Measurements from ENCODE around the gene CALM3.
A peak's percentile ranks its signal among the peaks of the same experiment; 100 is the strongest.
"Not testable (repeated sequence)": the region's sequence is repeated elsewhere in the genome, so short reads cannot be mapped to it uniquely, and the experiment has no call there.

The CALM3 gene

DNA sequence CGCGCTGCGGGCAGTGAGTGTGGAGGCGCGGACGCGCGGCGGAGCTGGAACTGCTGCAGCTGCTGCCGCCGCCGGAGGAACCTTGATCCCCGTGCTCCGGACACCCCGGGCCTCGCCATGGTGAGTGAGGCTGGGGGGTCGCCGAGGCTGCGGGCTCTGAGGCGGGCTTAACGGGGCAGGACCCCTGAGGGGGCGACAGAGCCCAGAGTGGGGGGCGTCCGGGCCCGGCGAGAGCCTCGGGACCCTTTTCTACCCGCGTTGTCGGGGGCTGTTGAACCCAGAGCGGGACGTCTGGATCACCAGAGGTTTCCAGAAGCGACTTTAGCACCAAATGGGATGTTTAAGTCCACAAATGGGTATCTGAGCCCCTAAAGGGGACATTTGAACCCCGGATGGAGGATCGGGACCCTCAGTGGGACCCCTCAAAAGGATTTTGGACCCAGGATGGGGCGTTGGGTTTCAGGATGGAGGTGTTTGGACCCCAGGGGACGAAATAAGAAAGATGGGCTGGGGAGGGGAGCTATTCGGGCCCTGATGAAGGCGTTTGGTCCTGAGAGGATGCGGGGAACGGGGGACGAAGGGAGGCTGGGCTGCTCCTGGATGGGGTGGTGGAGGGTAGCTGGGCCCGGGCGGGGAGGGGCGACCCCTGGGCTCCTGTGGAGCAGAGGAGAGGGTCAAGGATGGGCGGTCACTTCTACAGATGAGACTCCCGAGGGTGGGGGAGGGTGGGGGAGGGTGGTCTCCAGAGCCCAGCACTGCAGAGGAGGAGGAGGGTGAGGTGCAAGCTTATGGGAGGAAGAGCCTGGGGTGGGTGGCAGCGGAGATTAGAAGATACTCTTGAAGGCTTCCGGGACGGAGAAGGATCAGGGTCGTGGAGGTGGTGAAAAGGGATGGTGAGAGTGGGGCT is at the start of gene CALM3:
Gene CALM3 (plus strand): TSS at position 13 of the 907 bp plus-strand sequence. CDS start 105 bp downstream, at position 118.
- no peak for DNase-seq

DNA sequence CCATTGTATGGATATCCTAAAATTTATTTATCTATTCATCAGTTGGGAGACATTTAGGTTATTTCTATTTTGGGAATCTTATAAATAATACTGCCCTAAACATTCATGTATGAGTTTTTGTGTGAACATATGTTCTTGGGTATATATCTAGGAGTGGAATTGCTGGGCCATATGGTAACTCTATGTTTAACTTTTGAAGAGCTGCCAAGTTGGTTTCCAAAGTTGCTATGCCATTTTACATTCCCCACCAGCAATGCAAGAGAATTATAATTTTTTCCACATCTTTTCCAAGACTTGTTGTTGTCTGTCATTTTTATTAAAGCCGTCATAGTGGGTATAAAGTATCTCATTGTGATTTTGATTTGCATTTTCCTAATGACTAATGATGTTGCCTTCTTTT is 48.2 kb upstream of the CALM3 start:
- DNase-seq: no peak

DNA sequence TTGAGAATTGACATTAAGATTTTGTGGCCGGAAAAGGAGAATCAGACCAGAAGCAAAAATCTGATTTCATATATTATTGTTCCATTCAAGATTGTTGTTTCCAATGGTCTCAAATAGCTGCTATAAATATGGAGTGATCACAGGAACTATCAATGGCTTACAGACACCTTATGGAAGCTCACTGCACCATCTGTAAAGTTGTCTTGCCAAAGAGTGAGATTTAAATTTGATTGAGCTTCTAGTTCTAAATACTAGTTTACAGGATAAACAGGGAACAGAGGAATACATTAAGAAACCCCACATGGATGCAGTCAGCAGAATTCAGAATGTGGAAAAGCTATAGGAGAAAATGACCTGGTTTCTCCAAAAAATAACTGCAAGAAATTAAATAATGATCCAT is 47.0 kb upstream of the CALM3 start:
- DNase-seq: no peak

DNA sequence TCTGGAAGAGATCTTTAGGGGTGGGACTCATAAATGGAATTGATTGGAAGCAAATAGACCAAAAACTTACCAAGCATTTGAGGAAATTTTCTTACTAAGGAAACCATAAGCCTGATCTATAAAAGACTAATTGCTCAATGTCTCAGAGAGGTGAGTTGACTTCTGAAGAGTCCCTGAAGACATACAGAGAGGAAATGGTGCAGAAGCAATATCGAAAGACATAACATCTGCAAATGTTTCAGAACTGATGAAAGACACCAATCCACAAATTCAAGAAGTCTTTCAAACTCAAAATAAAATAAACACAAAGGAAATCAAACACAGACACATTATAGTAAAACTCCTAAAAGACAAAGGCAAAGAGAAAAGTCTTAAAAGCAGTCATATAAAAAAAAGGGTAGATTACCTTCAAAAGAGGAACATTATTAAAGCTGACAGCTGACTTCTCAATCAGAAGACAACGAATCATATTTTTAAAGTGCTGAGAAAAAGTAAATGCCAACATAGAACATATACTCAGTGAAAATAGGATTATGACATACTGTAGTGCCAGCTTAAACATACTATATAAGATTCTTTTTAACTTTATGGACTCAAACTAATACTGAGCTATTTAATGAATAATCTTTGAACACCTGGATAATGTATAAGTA is 45.4 kb upstream of the CALM3 start:
- DNase-seq: no peak

DNA sequence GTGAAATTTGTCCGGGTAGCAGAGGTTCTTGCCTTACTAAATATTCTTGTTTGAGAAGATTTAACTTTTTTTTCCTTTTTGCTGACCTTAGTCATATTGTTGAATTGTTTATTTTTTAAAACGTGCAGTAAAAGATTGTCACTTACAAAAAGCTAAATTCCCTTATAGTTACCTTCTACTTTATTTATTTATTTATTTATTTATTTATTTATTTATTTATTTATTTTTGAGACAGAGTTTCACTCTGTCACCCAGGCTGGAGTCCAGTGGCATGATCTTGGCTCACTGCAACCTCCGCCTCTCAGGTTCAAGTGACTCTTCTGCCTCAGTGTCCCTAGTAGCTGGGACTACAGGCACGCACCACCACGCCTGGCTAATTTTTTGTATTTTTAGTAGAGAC is 44.7 kb upstream of the CALM3 start:
- not testable (repeated sequence) for DNase-seq

DNA sequence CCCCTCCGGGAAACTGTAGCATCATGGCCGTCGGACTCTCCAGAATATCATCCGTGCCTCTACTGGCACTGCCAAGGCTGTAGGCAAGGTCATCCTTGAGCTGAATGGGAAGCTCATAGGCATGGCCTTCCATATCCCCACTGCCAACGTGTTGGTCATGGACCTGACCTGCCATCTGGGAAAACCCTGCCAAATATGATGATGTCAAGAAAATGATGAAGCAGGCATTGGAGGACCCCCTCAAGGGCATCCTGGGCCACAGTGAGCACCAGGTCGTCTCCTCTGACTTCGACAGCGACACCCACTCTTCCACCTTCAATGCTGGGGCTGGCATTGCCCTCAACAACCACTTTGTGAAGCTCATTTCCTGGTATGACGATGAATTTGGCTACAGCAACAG is 41.9 kb upstream of the CALM3 start:
- no peak for DNase-seq

DNA sequence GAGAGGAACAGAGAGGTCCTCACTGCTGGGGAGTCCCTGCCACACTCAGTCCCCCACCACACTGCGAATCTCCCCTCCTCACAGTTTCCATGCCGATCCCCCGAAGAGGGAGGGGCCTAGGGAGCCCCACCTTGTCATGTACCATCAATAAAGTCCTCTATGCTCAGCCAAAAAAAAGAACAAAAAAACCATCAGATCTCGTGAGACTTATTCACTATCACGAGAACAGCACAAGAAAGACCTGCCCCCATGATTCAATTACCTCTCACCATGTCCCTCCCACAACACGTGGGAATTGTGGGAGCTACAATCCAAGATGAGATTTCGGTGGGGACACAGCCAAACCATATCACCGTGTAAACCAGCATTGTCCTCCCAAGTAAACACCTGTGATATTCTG is 41.5 kb upstream of the CALM3 start:
- DNase-seq: not testable (repeated sequence)

DNA sequence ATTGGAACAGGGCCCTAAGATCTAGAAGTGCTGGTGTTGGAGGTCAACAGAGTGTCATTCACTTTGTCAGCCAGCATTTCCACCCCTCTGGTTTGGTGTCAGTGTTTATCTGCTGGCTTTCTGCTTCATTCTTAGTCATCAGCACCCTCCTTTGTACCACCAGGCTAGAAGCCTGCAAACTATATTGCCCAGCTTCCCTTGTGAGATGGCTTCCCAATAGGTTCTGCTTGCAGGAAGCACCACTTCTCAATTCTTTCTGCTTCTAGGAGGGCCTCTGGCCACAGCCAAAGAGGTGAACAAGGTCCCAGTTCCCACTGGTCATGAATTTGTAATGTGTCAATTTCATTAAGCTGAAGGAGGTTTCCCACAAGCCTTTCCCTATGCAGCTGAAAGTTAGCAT is 36.4 kb upstream of the CALM3 start:
- DNase-seq: no peak

DNA sequence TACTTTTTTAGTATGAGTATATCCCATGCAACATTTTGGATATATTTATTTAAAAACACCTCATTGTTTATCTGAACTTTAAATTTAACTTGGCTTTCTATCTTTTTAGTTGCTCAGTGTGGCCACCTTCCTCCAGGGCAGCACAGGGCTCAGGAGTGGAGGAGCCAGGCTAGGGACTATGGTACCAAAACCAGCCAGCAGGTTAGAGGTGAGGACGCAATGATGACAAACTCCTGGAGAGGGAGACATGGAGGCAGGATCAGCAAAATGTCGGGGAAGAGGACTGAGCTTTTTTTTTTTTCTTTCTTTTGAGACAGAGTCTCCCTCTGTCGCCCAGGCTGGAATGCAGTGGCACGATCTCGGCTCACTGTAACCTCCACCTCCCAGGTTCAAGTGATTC is 29.6 kb upstream of the CALM3 start:
- no peak for DNase-seq

DNA sequence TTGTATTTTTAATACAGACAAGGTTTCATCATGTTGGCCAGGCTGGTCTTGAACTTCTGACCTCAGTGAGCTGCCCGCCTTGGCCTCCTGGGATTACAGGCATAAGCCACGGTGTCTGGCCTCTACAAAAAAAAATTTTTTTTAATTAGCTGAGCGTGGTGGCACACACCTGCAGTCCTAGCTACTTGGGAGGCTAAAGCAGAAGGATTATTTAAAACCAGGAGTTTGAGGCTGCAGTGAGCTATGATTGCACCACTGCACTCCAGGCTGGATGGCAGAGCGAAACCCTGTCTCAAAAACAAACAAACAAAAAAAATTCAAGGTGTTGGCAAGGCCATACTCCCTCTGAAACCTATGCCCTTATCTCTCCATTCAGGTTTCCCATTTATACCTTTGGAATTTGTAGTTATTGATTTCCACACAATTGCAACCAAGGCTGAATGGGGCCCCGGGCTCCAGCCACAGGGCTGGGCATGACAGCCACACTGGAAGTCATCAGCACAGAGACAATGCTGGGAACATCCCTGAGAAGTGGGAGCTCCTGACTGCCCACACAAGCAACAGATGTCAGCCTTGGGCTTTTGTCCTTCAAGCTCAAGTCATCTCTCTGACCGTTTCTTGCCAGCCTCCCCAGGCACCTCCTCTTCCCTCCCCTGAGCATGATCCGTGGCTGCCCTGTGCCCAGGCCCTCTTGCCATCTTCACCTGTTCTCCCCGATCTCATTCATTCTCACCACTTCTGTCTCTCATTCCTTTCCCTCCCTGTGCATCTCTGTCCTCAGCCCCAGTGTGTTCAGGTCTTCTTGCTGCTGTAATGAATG is 27.2 kb upstream of the CALM3 start:
- DNase-seq: no peak

DNA sequence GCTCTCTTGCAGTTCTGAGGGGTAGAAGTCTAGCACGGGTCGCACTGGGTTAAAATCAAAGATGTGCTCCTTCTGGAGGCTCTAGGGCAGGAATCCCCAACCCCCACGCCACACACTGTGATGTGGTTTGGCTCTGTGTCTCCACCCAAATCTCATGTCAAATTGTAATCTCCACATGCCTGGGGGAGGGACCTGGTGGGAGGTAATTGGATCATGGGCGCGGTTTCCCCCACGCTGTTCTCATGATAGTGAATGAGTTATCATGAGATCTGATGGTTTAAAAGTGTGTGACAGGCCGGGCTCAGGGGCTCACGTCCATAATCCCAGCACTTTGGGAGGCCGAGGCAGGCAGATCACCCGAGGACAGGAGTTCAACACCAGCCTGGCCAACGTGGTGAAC is 26.6 kb upstream of the CALM3 start:
- DNase-seq: peak; percentile 16

DNA sequence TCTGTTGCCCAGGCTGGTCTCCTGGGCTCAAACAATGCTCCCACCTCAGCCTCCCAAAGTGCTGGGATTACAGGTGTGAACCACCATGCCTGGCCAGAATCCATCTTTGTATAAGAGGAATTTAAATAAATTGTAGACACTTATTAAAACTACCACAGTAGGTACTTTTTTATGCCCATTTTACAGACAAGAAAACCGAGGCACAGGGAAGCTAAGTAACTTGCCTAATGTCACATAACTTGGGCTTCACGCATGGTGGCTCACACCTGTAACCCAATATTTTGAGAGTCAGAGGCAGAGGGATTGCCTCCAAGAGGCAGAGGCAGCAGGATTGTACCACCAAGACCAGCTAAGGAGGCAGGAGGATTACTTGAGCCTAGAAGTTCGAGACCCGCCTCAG is 22.7 kb upstream of the CALM3 start:
- DNase-seq: no peak

DNA sequence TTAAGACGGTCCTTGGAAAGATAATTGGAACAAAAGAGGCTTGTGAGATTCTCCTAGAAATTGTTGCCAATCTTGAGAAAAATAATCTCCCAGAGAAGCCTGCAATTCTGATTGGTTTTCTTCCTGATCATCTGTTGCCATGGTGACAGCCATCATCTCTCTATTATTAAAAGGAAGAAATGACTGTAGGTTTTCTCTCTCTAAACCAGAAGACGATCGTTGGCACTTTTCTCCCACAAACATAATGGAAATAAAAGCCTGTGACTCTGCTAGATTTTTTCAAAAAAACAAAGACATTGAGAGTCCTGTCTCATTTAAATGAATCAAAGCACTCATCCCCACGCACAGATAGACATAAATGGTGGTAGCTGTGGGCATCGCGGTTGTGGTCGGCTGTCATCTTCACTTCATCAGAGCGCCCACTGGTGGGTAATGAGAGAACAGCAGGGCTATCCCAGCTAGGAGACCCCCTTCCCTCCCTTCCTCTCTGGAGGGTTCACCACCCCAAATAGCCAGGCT is 21.7 kb upstream of the CALM3 start:
- no peak for DNase-seq

DNA sequence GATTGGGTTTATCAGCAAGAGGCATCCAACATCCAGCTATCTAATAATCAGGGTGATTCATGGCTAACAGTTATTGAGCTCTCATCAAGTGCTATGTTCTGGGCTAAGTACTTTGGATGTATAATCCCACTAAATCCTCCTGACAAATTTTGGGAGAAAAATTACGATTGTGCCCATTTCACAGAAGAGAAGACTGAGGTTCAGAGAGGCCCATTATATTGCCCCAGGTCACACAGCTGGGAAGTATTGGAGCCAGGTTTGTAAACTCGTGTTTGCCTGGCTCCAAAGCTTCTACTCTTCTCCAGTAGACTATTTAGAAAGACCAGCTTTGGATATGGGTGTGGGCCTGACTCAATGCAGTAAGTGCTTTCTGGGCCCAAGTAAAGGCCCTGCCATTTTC is 20.9 kb upstream of the CALM3 start:
- no peak for DNase-seq

DNA sequence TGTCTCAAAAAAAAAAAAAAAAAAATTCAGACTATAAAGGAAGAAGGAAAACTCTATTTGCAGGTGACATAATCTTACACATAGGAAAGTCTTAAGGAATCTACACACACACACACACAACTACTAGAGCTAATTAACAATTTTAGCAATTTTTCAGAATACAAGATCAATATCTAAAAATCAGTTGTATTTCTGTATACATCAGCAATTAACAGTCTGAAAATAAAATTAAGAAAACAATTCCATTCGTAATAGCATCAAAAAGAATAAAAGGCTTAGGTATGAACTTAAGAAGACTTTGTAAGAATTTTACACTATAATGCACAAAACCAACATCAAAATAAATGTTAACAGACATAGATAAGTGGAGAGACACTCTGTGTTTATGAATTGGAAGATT is 15.6 kb upstream of the CALM3 start:
- DNase-seq: no peak

DNA sequence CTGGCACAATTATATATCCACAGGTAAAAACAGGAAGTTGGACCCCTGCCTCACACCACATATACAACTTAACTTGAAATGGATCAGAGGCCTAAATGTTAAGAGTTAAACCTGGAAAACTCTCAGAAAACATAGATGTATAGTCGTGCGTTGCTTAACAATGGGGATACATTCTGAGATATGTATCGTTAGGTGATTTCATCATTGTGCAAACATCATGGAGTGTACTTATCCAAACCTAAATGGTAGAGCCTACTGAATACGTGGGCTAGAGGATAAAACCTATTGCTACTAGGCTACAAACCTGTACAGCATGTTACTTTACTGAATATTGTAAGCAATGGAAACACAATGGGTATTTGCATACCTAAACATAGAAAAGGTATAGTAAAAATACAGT is 14.8 kb upstream of the CALM3 start:
- DNase-seq: no peak

DNA sequence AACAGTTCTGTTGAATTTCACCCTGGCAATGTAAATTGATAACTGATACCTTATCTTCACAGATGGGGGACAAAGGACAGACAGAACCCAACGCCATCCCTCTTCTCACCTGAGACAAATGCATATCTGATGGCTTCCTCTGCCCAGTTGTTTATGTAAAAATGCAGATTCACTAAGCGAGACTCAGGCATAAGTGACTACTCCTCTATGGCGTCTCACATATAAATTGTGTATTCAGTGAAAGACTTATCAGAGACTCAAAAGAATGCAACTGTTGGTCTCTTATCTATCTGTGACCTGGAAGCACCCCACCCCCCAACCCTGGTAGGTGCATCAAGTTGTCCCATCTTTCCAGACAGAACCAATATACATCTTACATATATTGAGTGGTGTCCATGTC is 13.3 kb upstream of the CALM3 start:
- no peak for DNase-seq

DNA sequence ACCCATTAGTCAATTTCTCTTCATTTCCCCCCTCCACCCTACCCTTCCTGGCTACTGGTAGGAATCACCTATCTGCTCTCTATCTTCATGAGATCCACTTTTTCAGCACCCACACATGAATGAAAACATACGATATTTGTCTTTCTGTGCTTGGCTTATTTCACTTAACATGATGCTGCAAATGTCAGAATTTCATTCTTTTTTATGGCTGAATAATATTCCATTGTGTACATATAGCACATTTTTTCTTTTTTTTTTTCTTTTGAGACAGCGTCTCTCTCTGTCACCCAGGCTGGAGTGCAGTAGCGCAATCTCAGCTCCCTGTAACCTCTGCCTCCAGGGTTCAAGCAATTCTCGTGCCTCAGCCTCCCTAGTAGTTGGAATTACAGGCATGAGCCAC is 9.9 kb upstream of the CALM3 start:
- no peak for DNase-seq

DNA sequence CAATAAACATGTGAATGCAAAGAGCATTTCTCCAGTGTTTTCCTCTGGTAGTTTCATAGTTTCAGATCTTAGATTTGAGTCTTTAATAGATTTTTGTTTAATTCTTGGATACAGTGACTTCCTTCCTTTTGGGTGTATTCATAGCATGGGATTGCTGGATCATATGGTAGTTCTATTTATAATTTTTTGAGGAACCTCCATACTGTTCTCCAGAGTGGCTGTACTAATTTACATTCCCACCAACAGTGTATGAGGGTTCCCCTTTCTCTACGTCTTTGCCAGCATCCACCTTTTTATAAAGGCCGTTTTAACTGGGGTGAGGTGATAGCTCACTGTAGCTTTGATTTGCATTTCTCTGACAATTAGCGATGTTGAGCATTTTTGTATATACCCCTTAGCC is 9.3 kb upstream of the CALM3 start:
- no peak for DNase-seq

DNA sequence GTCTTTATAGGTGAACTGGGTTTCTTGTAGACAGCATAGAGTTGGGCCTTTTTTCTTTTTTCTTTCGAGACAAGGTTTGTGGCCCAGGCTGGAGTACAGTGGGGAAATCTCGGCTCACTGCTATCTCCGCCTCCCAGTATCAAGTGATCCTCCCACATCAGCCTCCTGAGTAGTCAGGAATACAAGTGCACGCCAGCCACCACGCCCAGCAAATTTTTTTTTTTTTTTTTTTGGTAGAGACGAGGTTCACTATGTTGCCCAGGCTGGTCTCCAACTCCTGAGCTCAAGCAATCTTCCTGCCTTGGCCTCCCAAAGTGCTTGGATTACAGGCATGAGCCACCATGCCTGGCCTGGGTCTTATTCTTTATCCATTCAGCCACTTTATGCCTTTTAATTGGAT is 5.1 kb upstream of the CALM3 start:
- DNase-seq: no peak

DNA sequence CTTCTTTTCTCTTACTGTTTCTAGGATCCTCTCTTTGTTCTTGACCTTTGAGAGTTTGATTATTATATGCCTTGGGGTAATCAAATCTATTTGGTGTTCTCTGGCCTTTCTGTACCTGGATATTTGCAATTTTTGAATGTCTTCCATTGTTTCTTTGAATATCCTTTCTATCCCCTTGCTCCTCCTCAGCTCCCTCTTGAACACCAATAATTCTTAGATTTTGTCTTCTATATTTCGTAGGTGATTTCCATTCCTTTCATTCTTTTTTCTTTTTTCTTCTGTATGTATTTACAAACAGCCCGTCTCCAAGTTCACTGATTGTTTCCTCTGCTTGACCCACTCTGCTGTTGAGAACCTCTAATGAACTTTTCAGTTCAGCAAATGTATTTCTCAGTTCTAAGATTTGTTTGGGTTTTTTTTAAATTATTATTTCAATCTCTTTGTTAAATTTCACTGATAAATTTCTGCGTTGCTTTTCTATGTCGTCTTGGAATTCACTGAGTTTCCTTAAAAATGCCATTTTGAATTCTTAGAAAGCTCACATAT is 2.7 kb upstream of the CALM3 start:
- no peak for DNase-seq

DNA sequence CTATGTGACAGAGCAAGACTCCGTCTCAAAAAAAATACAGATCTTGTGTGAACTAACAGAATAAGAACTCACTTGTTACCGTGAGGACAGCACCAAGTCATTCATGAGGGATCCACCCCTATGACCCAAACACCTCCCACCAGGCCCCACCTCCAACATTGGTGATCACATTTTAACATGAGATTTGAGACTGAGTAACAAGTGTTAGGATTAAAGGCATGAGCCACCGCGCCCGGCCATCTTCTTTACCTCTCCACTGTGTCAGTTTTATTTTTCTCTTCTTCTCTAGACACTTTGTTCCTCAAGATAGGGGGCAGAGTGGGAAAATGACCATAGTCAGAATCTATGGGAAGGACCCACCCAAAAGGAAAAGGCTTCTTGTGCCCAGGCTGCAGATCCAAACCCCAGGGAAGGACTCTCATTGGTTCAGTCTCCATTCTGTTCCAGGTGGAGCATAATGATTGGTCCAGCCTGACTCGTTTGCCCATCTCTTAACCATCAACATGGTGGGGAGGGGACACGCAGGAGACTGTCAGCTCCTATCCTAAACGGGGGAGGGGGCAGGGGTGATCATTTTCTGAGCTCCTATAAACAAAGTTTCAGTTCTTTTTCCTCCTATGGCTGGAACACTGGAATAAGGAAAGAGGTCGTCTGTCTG is 1.3 kb upstream of the CALM3 start:
- DNase-seq: no peak

All from CD4-positive, alpha-beta T cell treated with Interferon gamma for 1 hour (primary cell).